GM13977 (cell line): ENCODE measurements around the gene PUDP.

Experiments
- DNase-seq: peaks from one replicate; pipeline ENCODE4 v3.0.0; 2012; ENCODE audit warnings: low spot score
- CTCF ChIP-seq: IDR thresholded peaks from 2 replicates; pipeline ENCODE4 v1.5.1; 2012; ENCODE audit warnings: mild to moderate bottlenecking, control low read depth; ENCODE audit not compliant: insufficient read depth; ENCODE audit errors: extremely low read depth, missing control alignments
- in situ Hi-C: fragments of 300-500 bp; cut with MboI; formaldehyde crosslinking; loops from one replicate; pipeline ENCODE4 v1.12.0; 2022; ENCODE audit warnings: low sequenced_read_pairs, low pct_unique_long_range_greater_than_20kb, mixed read lengths, inconsistent platforms; ENCODE audit not compliant: unreplicated experiment

The PUDP gene

GRCh38 chrX:7153231-7153630 is 5.3 kb upstream of the PUDP start:
- TF ChIP-seq CTCF, result no peak
- in situ Hi-C loops, result no loop called here
- no peak for DNase-seq

DNA sequence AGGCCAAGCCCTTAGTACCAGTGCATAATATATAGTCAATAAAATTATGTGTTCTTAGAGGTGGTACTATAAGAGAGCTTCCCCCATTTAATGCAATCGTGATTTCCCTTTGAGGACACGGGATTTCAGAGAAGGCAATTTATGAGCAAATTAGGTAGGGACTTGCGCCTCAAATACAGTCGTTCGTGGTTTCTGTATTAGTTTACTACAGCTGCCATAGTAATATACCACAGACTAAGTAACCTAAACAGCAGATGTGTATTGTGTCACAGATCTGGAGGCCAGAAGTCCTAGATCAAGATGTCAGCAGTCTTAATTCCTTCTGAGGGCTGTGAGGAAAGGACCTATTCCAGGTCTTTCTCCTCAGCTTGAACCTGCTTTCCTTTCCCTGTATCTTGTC is 1.5 kb upstream of the PUDP start:
- peak; percentile 36 for DNase-seq
- no peak for TF ChIP-seq CTCF
- in situ Hi-C loops, result loop anchor here (25.0 kb wide), 1 partner anchor 438 kb away; no protein-coding TSS in a partner anchor

DNA sequence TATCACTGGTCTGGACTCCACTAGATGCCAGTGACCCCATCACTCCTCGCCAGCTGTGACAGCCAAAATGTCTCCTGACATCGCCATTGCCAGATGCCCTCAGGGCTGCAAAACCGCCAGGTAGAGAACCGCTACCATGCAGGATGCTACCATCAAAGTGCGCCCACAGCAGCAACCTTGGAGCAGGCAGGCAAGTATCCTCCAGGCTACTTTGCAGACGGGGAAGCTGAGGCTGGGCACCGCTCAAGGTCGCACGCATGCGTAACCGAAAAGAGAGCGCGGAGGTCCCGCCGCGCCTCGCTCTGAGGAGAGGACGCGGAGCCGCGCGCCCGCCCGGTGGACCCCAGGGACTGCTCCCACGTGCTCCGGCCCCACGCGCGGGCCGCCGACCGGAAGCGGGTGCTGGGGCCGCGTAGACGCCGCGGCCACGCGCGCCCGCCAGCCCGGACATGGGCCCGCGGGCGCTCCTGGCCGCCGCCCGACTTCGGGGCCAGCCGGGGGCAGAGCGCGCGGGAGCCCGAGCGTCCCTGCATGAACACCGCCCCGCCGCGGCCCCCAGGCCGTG is 458 bp downstream of the PUDP start, which contains the start of gene STS:
TSS of gene STS (plus strand) at position 300 of the 565 bp plus-strand sequence. CDS start 105,488 bp downstream, outside the sequence.
- DNase-seq, result peak; percentile 23
- TF ChIP-seq CTCF, result no peak
- in situ Hi-C loops, result loop anchor here (25.0 kb wide), 1 partner anchor 440 kb away; no protein-coding TSS in a partner anchor

DNA sequence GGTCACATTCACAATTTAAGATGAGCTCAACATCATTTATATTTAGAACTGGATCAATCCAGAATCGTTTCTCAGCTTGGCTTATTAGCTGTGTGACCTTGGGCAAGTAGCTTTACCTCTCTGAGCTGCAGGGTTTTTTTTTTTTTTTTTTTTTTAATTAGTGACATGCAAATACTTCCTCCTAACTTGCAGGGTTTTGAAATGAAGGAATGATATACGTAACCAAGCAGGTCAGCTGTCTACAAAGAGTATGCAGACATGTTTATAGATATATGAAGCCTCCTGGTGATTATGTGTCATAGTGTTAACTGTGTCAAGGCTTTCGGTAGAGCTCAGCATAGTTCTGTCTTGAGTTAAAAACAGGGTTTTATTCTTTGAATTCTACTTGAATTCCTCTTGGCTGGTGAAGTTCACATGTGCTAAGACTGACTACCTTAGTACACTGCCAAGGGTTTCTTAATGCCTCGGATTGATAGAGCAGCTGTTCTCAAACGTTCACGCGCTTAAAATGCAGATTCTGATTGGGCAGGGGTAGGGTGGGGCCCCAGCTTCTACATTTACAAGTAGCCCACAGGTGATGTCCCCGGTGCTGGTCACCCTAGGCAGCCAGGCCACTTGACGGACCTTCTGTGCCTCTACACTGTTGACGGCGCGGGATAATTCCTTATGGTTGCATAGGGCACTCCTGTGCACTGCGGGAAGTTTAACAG is 1.1 kb downstream of the PUDP start:
- TF ChIP-seq CTCF, result no peak
- peak; percentile 24 for DNase-seq

GRCh38 chrX:7146020-7146702 is 1.8 kb downstream of the PUDP start:
- no peak for TF ChIP-seq CTCF
- no peak for DNase-seq
- in situ Hi-C loops, result loop anchor here (25.0 kb wide), 1 partner anchor 441 kb away; no protein-coding TSS in a partner anchor

More for the DNA sequence above, 1.1 kb downstream of the PUDP start:
- in situ Hi-C loops, result loop anchor here (25.0 kb wide), 1 partner anchor 440 kb away; no protein-coding TSS in a partner anchor

DNA sequence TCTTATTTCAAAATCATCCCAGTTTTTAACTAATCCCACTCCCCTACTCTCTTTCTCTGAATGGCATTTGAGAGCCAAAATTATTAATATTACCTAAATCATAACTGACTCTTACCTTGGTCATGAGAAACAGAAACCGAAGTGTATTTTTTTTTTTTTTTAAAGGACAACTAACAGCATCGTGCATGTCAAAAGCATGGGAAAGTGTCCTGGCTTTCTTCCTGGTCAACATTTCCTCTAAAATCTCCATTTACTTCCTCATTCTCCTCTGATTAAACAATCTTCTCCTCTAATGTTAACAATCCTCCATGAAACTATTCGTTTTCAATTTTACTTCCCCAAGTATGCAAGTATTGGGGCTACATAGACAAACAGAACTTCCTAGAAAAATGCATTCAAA is 2.5 kb downstream of the PUDP start:
- no peak for TF ChIP-seq CTCF
- DNase-seq, result no peak
- in situ Hi-C loops, result loop anchor here (25.0 kb wide), 1 partner anchor 442 kb away; no protein-coding TSS in a partner anchor
